ENCODE results near the gene CCDC18.
"Not testable (repeated sequence)": the region's sequence is repeated elsewhere in the genome, so short reads cannot be mapped to it uniquely, and the experiment has no call there.

The CCDC18 gene

DNA sequence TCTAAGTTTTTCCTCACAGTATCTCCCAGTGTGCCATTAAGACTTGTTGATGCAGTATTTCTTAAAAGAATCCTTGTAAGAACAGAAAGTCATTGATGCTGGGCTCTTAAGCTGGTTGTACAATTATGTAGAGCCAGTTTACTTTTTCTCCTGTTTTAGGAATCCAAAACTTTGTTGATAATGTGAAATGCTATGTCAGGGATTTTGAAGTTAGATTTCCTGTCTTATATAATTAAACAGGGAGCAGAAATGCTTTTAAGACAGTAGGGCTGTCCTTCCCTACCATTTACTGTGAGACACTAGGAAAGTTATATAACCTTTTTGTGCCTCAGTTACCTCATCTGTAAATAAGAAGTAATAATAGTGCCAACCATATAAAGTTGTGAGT, 26.0 kb downstream of the CCDC18 start:
- no peaks in the 10 kb centered on the region for H3K36me3 ChIP-seq (ENCODE audit: insufficient read depth, low read length)
- H3K9ac ChIP-seq (ENCODE audit: low read length) = no peak overlapping the region
- no peaks in the 10 kb centered on the region for H3K9me3 ChIP-seq (ENCODE audit: low read length)
- no peak overlapping the region for H3K4me3 ChIP-seq (ENCODE audit: low read depth in 1 of 2, low read length in 2 of 2)
- no peak overlapping the region for H3K27ac ChIP-seq (ENCODE audit: low read depth, low read length)
- H3K4me1 ChIP-seq (ENCODE audit: insufficient read depth, low read length) = no peaks in the 10 kb centered on the region
- no peaks in the 10 kb centered on the region for H3K27me3 ChIP-seq (ENCODE audit: control insufficient read depth in 1 of 2, insufficient read depth in 2 of 2, low read length in 2 of 2)

- Histone ChIP-seq H3K9me3 (ENCODE audit: low read length) (no peaks in the 10 kb centered on the region), H3K9ac (ENCODE audit: low read length) (no peak overlapping the region), H3K4me1 (ENCODE audit: insufficient read depth, low read length) (no peaks in the 10 kb centered on the region), H3K27ac (ENCODE audit: low read depth, low read length) (no peak overlapping the region), H3K27me3 (ENCODE audit: control insufficient read depth in 1 of 2, insufficient read depth in 2 of 2, low read length in 2 of 2) (no peaks in the 10 kb centered on the region), H3K4me3 (ENCODE audit: low read depth in 1 of 2, low read length in 2 of 2) (no peak overlapping the region), H3K36me3 (ENCODE audit: insufficient read depth, low read length) (no peaks in the 10 kb centered on the region)
Observed at GRCh38 chr1:93207211-93207610, 26.7 kb downstream of the CCDC18 start.

DNA sequence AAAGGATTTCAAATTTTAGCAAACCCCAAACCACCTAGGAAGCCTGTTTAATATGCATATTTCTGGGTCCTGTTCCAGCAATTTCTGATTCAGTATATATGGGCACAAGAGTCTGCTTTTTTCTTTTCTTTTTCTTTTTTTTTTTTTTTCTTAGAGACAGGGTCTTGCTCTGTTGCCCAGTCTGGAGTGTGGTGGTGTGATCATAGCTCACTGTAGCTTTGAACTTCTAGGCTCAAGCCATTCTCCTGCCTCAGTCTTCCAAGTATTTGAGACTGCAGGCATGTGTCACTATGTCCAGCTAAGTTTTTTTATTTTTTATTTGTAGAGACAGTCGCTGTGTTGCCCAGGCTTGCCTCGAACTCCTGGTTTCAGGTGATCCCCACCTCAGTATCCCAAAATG, 34.8 kb downstream of the CCDC18 start:
- Histone ChIP-seq H3K36me3 (ENCODE audit: insufficient read depth, low read length) (no peaks in the 10 kb centered on the region), H3K27ac (ENCODE audit: low read depth, low read length) (no peak overlapping the region), H3K9me3 (ENCODE audit: low read length) (no peaks in the 10 kb centered on the region), H3K4me1 (ENCODE audit: insufficient read depth, low read length) (no peaks in the 10 kb centered on the region), H3K27me3 (ENCODE audit: control insufficient read depth in 1 of 2, insufficient read depth in 2 of 2, low read length in 2 of 2) (no peaks in the 10 kb centered on the region), H3K9ac (ENCODE audit: low read length) (no peak overlapping the region), H3K4me3 (ENCODE audit: low read depth in 1 of 2, low read length in 2 of 2) (no peak overlapping the region)

- Histone ChIP-seq H3K27ac (ENCODE audit: low read depth, low read length) (no peak overlapping the region), H3K27me3 (ENCODE audit: control insufficient read depth in 1 of 2, insufficient read depth in 2 of 2, low read length in 2 of 2) (no peaks in the 10 kb centered on the region), H3K9ac (ENCODE audit: low read length) (no peak overlapping the region), H3K9me3 (ENCODE audit: low read length) (no peaks in the 10 kb centered on the region), H3K4me1 (ENCODE audit: insufficient read depth, low read length) (no peaks in the 10 kb centered on the region), H3K36me3 (ENCODE audit: insufficient read depth, low read length) (no peaks in the 10 kb centered on the region), H3K4me3 (ENCODE audit: low read depth in 1 of 2, low read length in 2 of 2) (no peak overlapping the region)
Observed at GRCh38 chr1:93219443-93219842, 38.9 kb downstream of the CCDC18 start.

DNA sequence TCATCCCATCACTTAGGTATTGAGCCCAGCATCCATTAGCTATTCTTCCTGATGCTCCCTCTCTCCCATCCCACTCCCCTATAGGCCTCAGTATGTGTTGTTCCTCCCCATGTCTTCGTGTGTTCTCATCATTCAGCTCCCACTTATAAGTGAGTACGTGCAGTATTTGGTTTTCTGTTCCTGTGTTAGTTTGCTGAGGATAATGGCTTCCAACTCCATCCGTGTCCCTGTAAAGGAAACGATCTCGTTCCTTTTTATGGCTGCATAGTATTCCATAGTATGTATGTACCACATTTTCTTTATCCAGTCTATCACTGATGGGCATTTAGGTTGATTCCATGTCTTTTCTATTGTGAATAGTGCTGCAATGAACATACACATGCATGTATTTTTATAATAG, 40.2 kb downstream of the CCDC18 start:
- H3K9ac ChIP-seq (ENCODE audit: low read length); H3K36me3 ChIP-seq (ENCODE audit: insufficient read depth, low read length); H3K9me3 ChIP-seq (ENCODE audit: low read length); H3K4me1 ChIP-seq (ENCODE audit: insufficient read depth, low read length); H3K27ac ChIP-seq (ENCODE audit: low read depth, low read length); H3K27me3 ChIP-seq (ENCODE audit: control insufficient read depth in 1 of 2, insufficient read depth in 2 of 2, low read length in 2 of 2); H3K4me3 ChIP-seq (ENCODE audit: low read depth in 1 of 2, low read length in 2 of 2): not testable (repeated sequence)

DNA sequence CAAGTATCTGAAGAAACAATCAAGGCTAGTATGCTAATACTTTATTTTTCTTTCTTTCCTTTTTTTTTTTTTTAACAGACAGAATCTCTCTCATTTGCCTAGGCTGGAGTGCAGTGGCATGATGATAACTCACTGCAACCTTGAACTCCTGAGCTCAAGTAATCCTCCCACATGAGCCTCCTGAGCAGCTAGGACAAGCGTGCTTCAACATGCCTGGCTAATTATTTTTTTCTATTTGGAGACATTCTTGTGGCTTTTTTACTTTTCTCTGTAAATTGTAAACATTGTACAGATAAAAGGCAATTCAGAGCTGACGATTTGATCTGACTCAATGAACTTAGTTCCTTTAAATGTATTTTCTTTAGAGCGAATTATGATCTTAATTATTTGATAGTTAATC, 41.4 kb downstream of the CCDC18 start:
- H3K36me3 ChIP-seq (ENCODE audit: insufficient read depth, low read length) = no peaks in the 10 kb centered on the region
- no peak overlapping the region for H3K4me3 ChIP-seq (ENCODE audit: low read depth in 1 of 2, low read length in 2 of 2)
- H3K27me3 ChIP-seq (ENCODE audit: control insufficient read depth in 1 of 2, insufficient read depth in 2 of 2, low read length in 2 of 2) = no peaks in the 10 kb centered on the region
- no peaks in the 10 kb centered on the region for H3K4me1 ChIP-seq (ENCODE audit: insufficient read depth, low read length)
- H3K27ac ChIP-seq (ENCODE audit: low read depth, low read length) = no peak overlapping the region
- no peaks in the 10 kb centered on the region for H3K9me3 ChIP-seq (ENCODE audit: low read length)
- no peak overlapping the region for H3K9ac ChIP-seq (ENCODE audit: low read length)

DNA sequence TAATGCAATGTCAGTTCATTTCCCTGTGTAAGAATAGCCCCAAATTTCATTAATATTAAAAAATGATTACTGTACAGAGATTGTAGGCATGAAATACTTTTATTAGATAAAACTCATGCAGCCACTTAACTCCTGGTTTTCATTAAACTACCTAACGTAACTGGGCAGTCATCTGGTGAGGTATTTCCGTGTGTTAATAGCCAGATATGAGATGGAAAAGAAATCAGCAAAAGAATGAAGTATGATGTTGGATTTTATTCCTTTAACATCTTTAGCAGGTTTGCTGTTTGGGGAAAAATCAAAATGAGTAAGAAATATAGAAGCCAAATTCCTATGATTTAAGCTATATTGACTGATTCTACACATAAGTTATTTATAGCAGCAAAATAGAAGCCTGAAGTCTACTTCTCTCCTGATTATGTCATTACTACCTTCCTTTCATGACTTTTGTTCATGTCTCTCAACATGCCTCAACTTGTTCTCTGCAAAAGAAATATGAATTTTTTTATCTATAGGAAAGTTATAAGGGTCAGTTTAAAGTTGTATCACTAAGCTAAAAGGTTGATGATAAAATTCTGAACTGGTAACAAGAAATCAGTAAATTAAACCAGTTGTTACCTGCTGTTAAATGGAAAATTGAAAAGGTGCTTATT, 42.6 kb downstream of the CCDC18 start:
- Histone ChIP-seq H3K27ac (ENCODE audit: low read depth, low read length) (no peak overlapping the region), H3K27me3 (ENCODE audit: control insufficient read depth in 1 of 2, insufficient read depth in 2 of 2, low read length in 2 of 2) (no peaks in the 10 kb centered on the region), H3K4me1 (ENCODE audit: insufficient read depth, low read length) (no peaks in the 10 kb centered on the region), H3K36me3 (ENCODE audit: insufficient read depth, low read length) (no peaks in the 10 kb centered on the region), H3K9me3 (ENCODE audit: low read length) (no peaks in the 10 kb centered on the region), H3K9ac (ENCODE audit: low read length) (no peak overlapping the region), H3K4me3 (ENCODE audit: low read depth in 1 of 2, low read length in 2 of 2) (no peak overlapping the region)

GRCh38 chr1:93235261-93235660, 54.7 kb downstream of the CCDC18 start:
- Histone ChIP-seq H3K36me3 (ENCODE audit: insufficient read depth, low read length) (no peaks in the 10 kb centered on the region), H3K27ac (ENCODE audit: low read depth, low read length) (no peak overlapping the region), H3K27me3 (ENCODE audit: control insufficient read depth in 1 of 2, insufficient read depth in 2 of 2, low read length in 2 of 2) (no peaks in the 10 kb centered on the region), H3K4me1 (ENCODE audit: insufficient read depth, low read length) (no peaks in the 10 kb centered on the region), H3K4me3 (ENCODE audit: low read depth in 1 of 2, low read length in 2 of 2) (no peak overlapping the region), H3K9ac (ENCODE audit: low read length) (no peak overlapping the region), H3K9me3 (ENCODE audit: low read length) (no peaks in the 10 kb centered on the region)

- Histone ChIP-seq H3K9ac (ENCODE audit: low read length) (no peak overlapping the region), H3K27ac (ENCODE audit: low read depth, low read length) (no peak overlapping the region), H3K4me3 (ENCODE audit: low read depth in 1 of 2, low read length in 2 of 2) (no peak overlapping the region)
Observed at GRCh38 chr1:93237021-93237420, 56.5 kb downstream of the CCDC18 start.

DNA sequence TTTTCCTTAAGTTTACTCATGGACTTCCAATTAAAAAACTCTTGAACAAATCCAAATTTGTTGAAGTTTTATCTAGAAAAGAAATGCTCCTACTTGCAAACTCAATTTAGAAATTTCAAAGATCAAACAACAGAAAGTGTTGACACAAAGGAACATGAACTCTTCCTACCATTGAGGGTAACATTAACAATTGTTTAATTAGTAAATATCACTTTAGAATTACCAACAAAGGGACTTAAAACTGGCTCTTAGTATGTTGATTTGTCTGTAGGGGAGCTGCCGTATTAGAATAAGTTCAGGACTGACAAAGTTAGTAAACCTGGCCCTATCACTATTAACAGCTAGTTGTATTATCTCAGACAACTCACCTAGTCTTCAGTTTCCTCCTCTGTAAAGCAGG, 57.9 kb downstream of the CCDC18 start:
- no peaks in the 10 kb centered on the region for H3K36me3 ChIP-seq (ENCODE audit: insufficient read depth, low read length)
- no peak overlapping the region for H3K4me3 ChIP-seq (ENCODE audit: low read depth in 1 of 2, low read length in 2 of 2)

More at GRCh38 chr1:93237021-93237420, 56.5 kb downstream of the CCDC18 start:
- H3K27me3 ChIP-seq (ENCODE audit: control insufficient read depth in 1 of 2, insufficient read depth in 2 of 2, low read length in 2 of 2) = no peaks in the 10 kb centered on the region
- no peaks in the 10 kb centered on the region for H3K9me3 ChIP-seq (ENCODE audit: low read length)
- no peaks in the 10 kb centered on the region for H3K4me1 ChIP-seq (ENCODE audit: insufficient read depth, low read length)
- H3K36me3 ChIP-seq (ENCODE audit: insufficient read depth, low read length) = no peaks in the 10 kb centered on the region

GRCh38 chr1:93239863-93240262, 59.3 kb downstream of the CCDC18 start:
- Histone ChIP-seq H3K9ac (ENCODE audit: low read length) (no peak overlapping the region), H3K9me3 (ENCODE audit: low read length) (no peaks in the 10 kb centered on the region), H3K4me3 (ENCODE audit: low read depth in 1 of 2, low read length in 2 of 2) (no peak overlapping the region), H3K27ac (ENCODE audit: low read depth, low read length) (no peak overlapping the region), H3K36me3 (ENCODE audit: insufficient read depth, low read length) (no peaks in the 10 kb centered on the region), H3K4me1 (ENCODE audit: insufficient read depth, low read length) (no peaks in the 10 kb centered on the region), H3K27me3 (ENCODE audit: control insufficient read depth in 1 of 2, insufficient read depth in 2 of 2, low read length in 2 of 2) (no peaks in the 10 kb centered on the region)

More for the DNA sequence above, 57.9 kb downstream of the CCDC18 start:
- Histone ChIP-seq H3K9me3 (ENCODE audit: low read length) (no peaks in the 10 kb centered on the region), H3K9ac (ENCODE audit: low read length) (no peak overlapping the region), H3K27ac (ENCODE audit: low read depth, low read length) (no peak overlapping the region), H3K4me1 (ENCODE audit: insufficient read depth, low read length) (no peaks in the 10 kb centered on the region), H3K27me3 (ENCODE audit: control insufficient read depth in 1 of 2, insufficient read depth in 2 of 2, low read length in 2 of 2) (no peaks in the 10 kb centered on the region)

GRCh38 chr1:93243233-93243632, 62.7 kb downstream of the CCDC18 start:
- H3K4me1 ChIP-seq (ENCODE audit: insufficient read depth, low read length); H3K4me3 ChIP-seq (ENCODE audit: low read depth in 1 of 2, low read length in 2 of 2); H3K27ac ChIP-seq (ENCODE audit: low read depth, low read length); H3K9ac ChIP-seq (ENCODE audit: low read length); H3K27me3 ChIP-seq (ENCODE audit: control insufficient read depth in 1 of 2, insufficient read depth in 2 of 2, low read length in 2 of 2); H3K9me3 ChIP-seq (ENCODE audit: low read length); H3K36me3 ChIP-seq (ENCODE audit: insufficient read depth, low read length): not testable (repeated sequence)

Data from muscle layer of colon (tissue), 2 donors.